ENCODE results near the gene PPM1L. TPM values are rescaled to one million over a fixed set of nuclear protein-coding genes. Genes with fewer than 3 reads are reported as not detected.

Gene PPM1L
- total RNA-seq, 4 donors from 2014 or later, result 30.8 to 88.1 (median 52.7) TPM

- Histone ChIP-seq H3K27ac (replicated peaks in 1 of 4) (no peak overlapping the region), H3K36me3 (peaks cover 0 to 15% (median 8%) of the 10 kb centered on the region in 4 donors), H3K27me3 (no peaks in the 10 kb centered on the region), H3K4me1 (no peaks in the 10 kb centered on the region), H3K4me3 (no peak overlapping the region), H3K9me3 (no peaks in the 10 kb centered on the region)
- intact Hi-C loops (cut with DNase I), result no loop called here
- TF ChIP-seq EP300 (IDR thresholded peaks at IDR 0.05) (no peak), POLR2AphosphoS5 (IDR thresholded peaks at IDR 0.05) (no peak), POLR2A (IDR thresholded peaks at IDR 0.05; ENCODE audit: low read depth) (no peak), CTCF (IDR thresholded peaks at IDR 0.05) (no peak)
- no peak for DNase-seq (ENCODE audit: extremely low spot score)
These were observed 337.9 kb downstream of the PPM1L start for GRCh38 chr3:161093895-161094294.

- H3K27me3 ChIP-seq, result no peaks in the 10 kb centered on the region
- no peak overlapping the region for H3K4me3 ChIP-seq
- no peak for DNase-seq (ENCODE audit: extremely low spot score)
- peaks cover 3 to 34% (median 7%) of the 10 kb centered on the region in 4 donors for H3K36me3 ChIP-seq
- TF ChIP-seq CTCF (IDR thresholded peaks at IDR 0.05) (no peak), EP300 (IDR thresholded peaks at IDR 0.05) (no peak), POLR2AphosphoS5 (IDR thresholded peaks at IDR 0.05) (no peak), POLR2A (IDR thresholded peaks at IDR 0.05; ENCODE audit: low read depth) (no peak)
- WGBS, result 75% methylated on average over 7 of the region's 7 CpGs
- H3K9me3 ChIP-seq, result no peaks in the 10 kb centered on the region
- H3K27ac ChIP-seq (replicated peaks in 1 of 4), result no peak overlapping the region
- intact Hi-C loops (cut with DNase I), result no loop called here
- H3K4me1 ChIP-seq, result no peaks in the 10 kb centered on the region
These were observed 340.8 kb downstream of the PPM1L start for GRCh38 chr3:161096771-161097367.

GRCh38 chr3:161100994-161101393, 345.0 kb downstream of the PPM1L start:
- intact Hi-C loops (cut with DNase I), result loop anchor here (10.0 kb wide), 1 partner anchor 134 kb away; no protein-coding TSS in a partner anchor

GRCh38 chr3:161101609-161102008, 345.6 kb downstream of the PPM1L start:
- 91% methylated on average over 3 of the region's 3 CpGs for WGBS
- no peak for DNase-seq (ENCODE audit: extremely low spot score)
- TF ChIP-seq CTCF (IDR thresholded peaks at IDR 0.05) (no peak), POLR2A (IDR thresholded peaks at IDR 0.05; ENCODE audit: low read depth) (no peak), POLR2AphosphoS5 (IDR thresholded peaks at IDR 0.05) (no peak), EP300 (IDR thresholded peaks at IDR 0.05) (no peak)
- Histone ChIP-seq H3K27me3 (no peaks in the 10 kb centered on the region), H3K27ac (replicated peaks in 1 of 4) (no peak overlapping the region), H3K4me1 (peaks cover 3 to 22% (median 5%) of the 10 kb centered on the region in 4 donors), H3K36me3 (peaks cover 3 to 34% (median 7%) of the 10 kb centered on the region in 4 donors), H3K9me3 (no peaks in the 10 kb centered on the region), H3K4me3 (no peak overlapping the region)
- intact Hi-C loops (cut with DNase I), result loop anchor here (10.0 kb wide), 1 partner anchor 133 kb away; no protein-coding TSS in a partner anchor

More at GRCh38 chr3:161100994-161101393, 345.0 kb downstream of the PPM1L start:
- Histone ChIP-seq H3K27ac (replicated peaks in 1 of 4) (no peak overlapping the region), H3K4me3 (no peak overlapping the region), H3K4me1 (peaks cover 3 to 22% (median 5%) of the 10 kb centered on the region in 4 donors), H3K36me3 (peaks cover 3 to 34% (median 7%) of the 10 kb centered on the region in 4 donors), H3K9me3 (no peaks in the 10 kb centered on the region), H3K27me3 (no peaks in the 10 kb centered on the region)
- DNase-seq (ENCODE audit: extremely low spot score), result no peak
- 92% methylated on average over 6 of the region's 6 CpGs for WGBS
- TF ChIP-seq POLR2A (IDR thresholded peaks at IDR 0.05; ENCODE audit: low read depth) (no peak), CTCF (IDR thresholded peaks at IDR 0.05) (no peak), EP300 (IDR thresholded peaks at IDR 0.05) (no peak), POLR2AphosphoS5 (IDR thresholded peaks at IDR 0.05) (no peak)
